Glutamatergic neuron (in vitro differentiated cells): ENCODE results near the gene GNB1. TPM values are rescaled to one million over a fixed set of nuclear protein-coding genes. Genes with fewer than 3 reads are reported as not detected.
"Not testable (repeated sequence)": the region's sequence is repeated elsewhere in the genome, so short reads cannot be mapped to it uniquely, and the experiment has no call there.

Experiments used
- DNase-seq: peaks from one replicate; pipeline ENCODE4 v3.0.0; 2022
- H3K27ac Mint-ChIP-seq: one replicate; pipeline ENCODE4 v1.8.0; 2020; ENCODE audit warnings: mild to moderate bottlenecking, mixed read lengths, inconsistent platforms; ENCODE audit not compliant: unreplicated experiment
- H3K27me3 Mint-ChIP-seq: one replicate; pipeline ENCODE4 v1.8.0; 2020; ENCODE audit warnings: mild to moderate bottlenecking, moderate library complexity, mixed read lengths, inconsistent platforms; ENCODE audit not compliant: unreplicated experiment
- H3K36me3 Mint-ChIP-seq: one replicate; pipeline ENCODE4 v1.8.0; 2020; ENCODE audit warnings: mild to moderate bottlenecking, mixed read lengths, inconsistent platforms; ENCODE audit not compliant: unreplicated experiment
- H3K4me1 Mint-ChIP-seq: one replicate; pipeline ENCODE4 v1.8.0; 2020; ENCODE audit warnings: mild to moderate bottlenecking, low read depth, mixed read lengths, inconsistent platforms; ENCODE audit not compliant: unreplicated experiment
- H3K4me3 Mint-ChIP-seq: one replicate; pipeline ENCODE4 v1.8.0; 2020; ENCODE audit warnings: mild to moderate bottlenecking, mixed read lengths, inconsistent platforms; ENCODE audit not compliant: unreplicated experiment
- H3K9me3 Mint-ChIP-seq: one replicate; pipeline ENCODE4 v1.8.0; 2020; ENCODE audit warnings: mild to moderate bottlenecking, moderate library complexity, mixed read lengths, inconsistent platforms; ENCODE audit not compliant: unreplicated experiment
- CTCF ChIP-seq: fragments of 200-600 bp; sonication (generic); IDR thresholded peaks from one replicate; pipeline ENCODE4 v1.5.0; 2021; ENCODE audit not compliant: partially characterized antibody, unreplicated experiment
- total RNA-seq: library from RNA; stranded (reverse); fragmentation: NEBNext Ultra II Directional; extraction: Animal tissue kit (Norgen Biotek cat#: 25700); gene quantifications from one replicate; pipeline ENCODE4 v1.2.1, GENCODE V29; 2021; ENCODE audit not compliant: unreplicated experiment

The GNB1 gene
- total RNA-seq, 1 donor from 2014 or later: 734 TPM

GRCh38 chr1:1938276-1938573, 47.3 kb upstream of the GNB1 start:
- no peaks in the 10 kb centered on the region for H3K4me1 Mint-ChIP-seq
- no peak for TF ChIP-seq CTCF
- H3K4me3 Mint-ChIP-seq: no peak overlapping the region
- H3K27ac Mint-ChIP-seq: no peak overlapping the region
- H3K27me3 Mint-ChIP-seq: peaks cover 6% of the 10 kb centered on the region
- H3K9me3 Mint-ChIP-seq: peaks cover 1% of the 10 kb centered on the region
- no peak for DNase-seq
- no peaks in the 10 kb centered on the region for H3K36me3 Mint-ChIP-seq

- TF ChIP-seq CTCF: no peak
- H3K36me3 Mint-ChIP-seq: no peaks in the 10 kb centered on the region
Measured at GRCh38 chr1:1937549-1938275, 46.8 kb upstream of the GNB1 start.

GRCh38 chr1:1937061-1937460, 46.2 kb upstream of the GNB1 start:
- H3K27me3 Mint-ChIP-seq: peaks cover 4% of the 10 kb centered on the region
- no peak overlapping the region for H3K27ac Mint-ChIP-seq
- no peak for TF ChIP-seq CTCF
- H3K4me1 Mint-ChIP-seq: no peaks in the 10 kb centered on the region
- H3K9me3 Mint-ChIP-seq: peaks cover 1% of the 10 kb centered on the region
- DNase-seq: no peak
- H3K36me3 Mint-ChIP-seq: no peaks in the 10 kb centered on the region
- H3K4me3 Mint-ChIP-seq: no peak overlapping the region

More at GRCh38 chr1:1937549-1938275, 46.8 kb upstream of the GNB1 start:
- Mint-ChIP-seq H3K4me1 (no peaks in the 10 kb centered on the region), H3K27me3 (peaks cover 4% of the 10 kb centered on the region), H3K27ac (no peak overlapping the region), H3K9me3 (peaks cover 1% of the 10 kb centered on the region), H3K4me3 (no peak overlapping the region)
- peak; percentile 16 for DNase-seq

GRCh38 chr1:1934848-1935247, 44.0 kb upstream of the GNB1 start:
- not testable (repeated sequence) for DNase-seq, H3K27ac Mint-ChIP-seq, H3K4me3 Mint-ChIP-seq, H3K27me3 Mint-ChIP-seq, H3K4me1 Mint-ChIP-seq, H3K36me3 Mint-ChIP-seq, H3K9me3 Mint-ChIP-seq

GRCh38 chr1:1929639-1930545, 39.0 kb upstream of the GNB1 start:
- H3K4me3 Mint-ChIP-seq: no peak overlapping the region

More at GRCh38 chr1:1929639-1930545, 39.0 kb upstream of the GNB1 start:
- no peak for DNase-seq
- H3K27me3 Mint-ChIP-seq: peaks cover 2% of the 10 kb centered on the region
- H3K4me1 Mint-ChIP-seq: no peaks in the 10 kb centered on the region
- peak overlapping the region; percentile 18 for H3K27ac Mint-ChIP-seq
- no peaks in the 10 kb centered on the region for H3K36me3 Mint-ChIP-seq
- TF ChIP-seq CTCF: no peak
- peaks cover under 1% of the 10 kb centered on the region for H3K9me3 Mint-ChIP-seq
